NCI-H345 (cell line): ENCODE measurements around the gene LRBA.
"Not testable (repeated sequence)": the region's sequence is repeated elsewhere in the genome, so short reads cannot be mapped to it uniquely, and the experiment has no call there.

Source experiments
- DNase-seq: peaks from one replicate; lab custom pipeline; 2025; lab: John Stamatoyannopoulos, UW

LRBA gene

GRCh38 chr4:151014521-151015458, at the start of gene LRBA:
Gene LRBA (minus strand): TSS chr4:151015284. CDS start chr4:151014642, 642 bp downstream.
- peak; percentile 87 for DNase-seq

GRCh38 chr4:151063143-151063542, 48.1 kb upstream of the LRBA start:
- DNase-seq = not testable (repeated sequence)

GRCh38 chr4:151055539-151055938, 40.5 kb upstream of the LRBA start:
- no peak for DNase-seq

GRCh38 chr4:151052785-151053184, 37.7 kb upstream of the LRBA start:
- no peak for DNase-seq

GRCh38 chr4:151049430-151049884, 34.4 kb upstream of the LRBA start:
- DNase-seq = no peak

GRCh38 chr4:151048913-151049312, 33.8 kb upstream of the LRBA start:
- no peak for DNase-seq

GRCh38 chr4:151046609-151047008, 31.5 kb upstream of the LRBA start:
- no peak for DNase-seq

GRCh38 chr4:151045907-151046306, 30.8 kb upstream of the LRBA start:
- peak; percentile 54 for DNase-seq

GRCh38 chr4:151043803-151044515, 28.9 kb upstream of the LRBA start:
- no peak for DNase-seq

- DNase-seq = no peak
These were observed 24.6 kb upstream of the LRBA start for GRCh38 chr4:151039733-151040132.

- no peak for DNase-seq
These were observed 23.5 kb upstream of the LRBA start for GRCh38 chr4:151038452-151039157.

- no peak for DNase-seq
These were observed 20.8 kb upstream of the LRBA start for GRCh38 chr4:151035911-151036310.

GRCh38 chr4:151035328-151035727, 20.2 kb upstream of the LRBA start:
- peak; percentile 94 for DNase-seq

GRCh38 chr4:151034829-151035228, 19.7 kb upstream of the LRBA start:
- peak; percentile 21 for DNase-seq

- no peak for DNase-seq
These were observed 16.9 kb upstream of the LRBA start for GRCh38 chr4:151031831-151032605.

GRCh38 chr4:151029537-151029936, 14.5 kb upstream of the LRBA start:
- no peak for DNase-seq

GRCh38 chr4:151029006-151029405, 13.9 kb upstream of the LRBA start:
- DNase-seq = not testable (repeated sequence)

- DNase-seq = no peak
These were observed 10.7 kb upstream of the LRBA start for GRCh38 chr4:151025759-151026158.

GRCh38 chr4:151022586-151022985, 7.5 kb upstream of the LRBA start:
- DNase-seq = no peak

GRCh38 chr4:151021637-151022334, 6.7 kb upstream of the LRBA start:
- no peak for DNase-seq
